Heart left ventricle (tissue), 13 donors: Measurements from ENCODE around the gene NAB2.

Experiments
- CTCF ChIP-seq, 12 donors: fragments of 200-600 bp; sonication (generic) in 4 of 12; IDR thresholded peaks; one replicate each; pipeline versions ENCODE4 v1.5.0 to v1.8.0; 2018 to 2022; ENCODE audit warnings: antibody characterized with exemption in 12 of 12, mild to moderate bottlenecking in 5 of 12
- POLR2A ChIP-seq, 2 donors: fragments of 450-650 bp; IDR thresholded peaks; one replicate each; pipeline ENCODE4 v1.6.1; 2017; ENCODE audit warnings: antibody characterized with exemption in 2 of 2, mild to moderate bottlenecking in 2 of 2, moderate library complexity in 2 of 2
- donor health status: ischemic (EF 13 %, LVEDD 7.1; RV severe dilation, severe dysfunction).
- donor health status: DM: no; HTN: yes; CAD: no.
- donor health status: DM: no; HTN: no; CAD: no.
- donor health status: ischemic (EF 25% LVEDD 6.9; RV normal size, moderate dysfunction).
- donor health status: ischemic (EF 25% LVEDD 5.7; RV mildly dilated, moderate dysfunction).
- donor health status: ischemic (EF 35%, LVEDD 5.7; RV mildly dilated, moderate dysfunction).
- donor health status: nonischemic (EF 11% LVEDD 7.7; RV severe dilation, severe dysfunction).
- donor health status: DM: yes; HTN: yes; CAD: no.
- donor health status: PGD.
- donor health status: ischemic (EF 29% LVEDD 5.4; RV normal size, mild dysfunction).
- donor health status: nonischemic (EF 23%, LVEDD 6.1; RV moderate dilation, normal function).

GRCh38 chr12:57092529-57092862, 3.6 kb downstream of the NAB2 start:
- TF ChIP-seq CTCF (IDR thresholded peaks at IDR 0.05) = no peak
- TF ChIP-seq POLR2A (IDR thresholded peaks at IDR 0.05) = no peak
